ENCODE results near the gene RO60.
A peak's percentile ranks its signal among the peaks of the same experiment; 100 is the strongest.
"Not testable (repeated sequence)": the region's sequence is repeated elsewhere in the genome, so short reads cannot be mapped to it uniquely, and the experiment has no call there.

The RO60 gene

DNA sequence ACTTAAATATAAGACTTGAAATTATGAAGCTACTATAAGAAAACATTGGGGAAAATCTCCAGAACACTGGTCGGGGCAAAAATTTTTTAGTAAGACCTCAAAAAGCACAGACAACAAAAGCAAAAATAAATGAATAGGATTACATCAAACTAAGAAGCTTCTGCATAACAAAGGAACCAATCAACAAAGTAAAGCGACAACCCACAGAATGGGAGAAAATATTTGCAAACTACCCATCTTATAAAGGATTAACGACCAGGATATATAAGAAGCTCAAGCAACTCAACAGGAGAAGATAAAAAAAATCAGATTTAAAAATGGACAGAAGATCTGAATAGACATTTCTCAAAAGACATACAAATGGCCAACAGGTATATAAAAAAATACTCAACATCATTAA, 19.4 kb upstream of the RO60 start:
- TF ChIP-seq, protein P1, sequence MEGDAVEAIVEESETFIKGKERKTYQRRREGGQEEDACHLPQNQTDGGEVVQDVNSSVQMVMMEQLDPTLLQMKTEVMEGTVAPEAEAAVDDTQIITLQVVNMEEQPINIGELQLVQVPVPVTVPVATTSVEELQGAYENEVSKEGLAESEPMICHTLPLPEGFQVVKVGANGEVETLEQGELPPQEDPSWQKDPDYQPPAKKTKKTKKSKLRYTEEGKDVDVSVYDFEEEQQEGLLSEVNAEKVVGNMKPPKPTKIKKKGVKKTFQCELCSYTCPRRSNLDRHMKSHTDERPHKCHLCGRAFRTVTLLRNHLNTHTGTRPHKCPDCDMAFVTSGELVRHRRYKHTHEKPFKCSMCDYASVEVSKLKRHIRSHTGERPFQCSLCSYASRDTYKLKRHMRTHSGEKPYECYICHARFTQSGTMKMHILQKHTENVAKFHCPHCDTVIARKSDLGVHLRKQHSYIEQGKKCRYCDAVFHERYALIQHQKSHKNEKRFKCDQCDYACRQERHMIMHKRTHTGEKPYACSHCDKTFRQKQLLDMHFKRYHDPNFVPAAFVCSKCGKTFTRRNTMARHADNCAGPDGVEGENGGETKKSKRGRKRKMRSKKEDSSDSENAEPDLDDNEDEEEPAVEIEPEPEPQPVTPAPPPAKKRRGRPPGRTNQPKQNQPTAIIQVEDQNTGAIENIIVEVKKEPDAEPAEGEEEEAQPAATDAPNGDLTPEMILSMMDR (IDR thresholded peaks at IDR 0.05; ENCODE audit: low read depth, low read length, missing control alignments): no peak
- DNase-seq (ENCODE audit: extremely low read depth, low read depth): no peak
- H3K4me3 ChIP-seq (replicated peaks; ENCODE audit: low read depth, low read length): no peak overlapping the region

DNA sequence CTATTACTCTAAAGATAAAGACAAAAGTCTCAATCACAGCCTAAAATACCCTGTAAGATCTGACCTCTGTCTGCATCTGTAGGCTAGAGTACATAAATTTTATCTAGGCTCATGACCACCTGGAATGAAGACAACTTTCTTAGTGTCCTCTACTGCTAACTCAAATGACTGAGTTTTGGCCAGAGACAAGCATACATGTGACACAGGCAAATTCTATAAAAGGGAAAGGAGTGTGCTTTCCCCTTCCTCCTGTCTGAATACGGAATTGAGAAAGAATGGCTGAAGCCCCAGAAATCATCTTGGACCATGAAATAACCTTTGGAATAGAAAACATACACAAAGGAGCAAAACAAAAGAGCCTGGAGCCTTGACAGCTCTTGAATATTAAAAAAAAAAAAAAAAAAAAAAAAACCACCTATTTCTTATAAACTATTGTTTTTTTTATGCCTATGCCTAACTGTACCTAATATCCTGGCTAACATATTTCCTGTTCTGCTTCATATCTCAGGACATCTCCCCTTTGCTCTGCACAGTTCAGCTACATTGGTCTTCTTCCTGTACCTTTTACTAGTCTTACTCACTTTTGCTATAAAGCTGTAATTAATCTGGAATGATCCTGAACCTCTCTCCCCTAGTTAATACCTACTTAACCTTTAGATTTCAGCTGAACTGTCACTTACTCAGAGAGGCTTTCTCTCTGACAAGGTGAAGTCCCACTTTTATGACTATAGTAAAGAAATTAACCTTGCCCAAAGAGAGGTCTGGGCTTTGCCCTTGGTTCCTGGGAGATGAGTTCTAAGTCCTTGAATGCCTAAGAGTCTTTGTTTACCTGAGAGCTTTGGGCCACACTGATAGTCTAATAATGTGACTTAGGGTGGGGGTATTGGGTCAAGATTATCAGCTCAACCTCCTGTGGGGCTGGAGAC, 16.4 kb upstream of the RO60 start:
- H3K4me3 ChIP-seq (replicated peaks; ENCODE audit: low read depth, low read length): no peak overlapping the region
- TF ChIP-seq, protein P1 (IDR thresholded peaks at IDR 0.05; ENCODE audit: low read depth, low read length, missing control alignments): no peak
- no peak for DNase-seq (ENCODE audit: extremely low read depth, low read depth)

DNA sequence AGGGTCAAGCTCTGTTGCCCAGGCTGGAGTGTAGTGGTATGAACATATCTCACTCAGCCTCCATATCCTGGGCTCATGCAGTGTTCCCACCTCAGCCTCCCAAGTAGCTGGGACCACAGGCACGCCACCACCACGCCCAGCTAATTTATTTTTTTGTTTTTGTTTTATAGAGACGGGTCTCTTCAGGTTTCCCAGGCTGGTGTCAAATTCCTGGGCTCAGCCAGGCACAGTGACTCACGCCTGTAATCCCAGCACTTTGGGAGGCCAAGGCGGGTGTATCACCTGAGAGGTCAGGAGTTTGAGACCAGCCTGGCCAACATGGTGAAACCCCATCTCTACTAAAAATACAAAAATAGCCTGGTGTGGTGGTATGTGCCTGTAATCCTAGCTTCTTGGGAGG, 10.5 kb upstream of the RO60 start:
- H3K4me3 ChIP-seq (replicated peaks; ENCODE audit: low read depth, low read length); DNase-seq (ENCODE audit: extremely low read depth, low read depth): not testable (repeated sequence)

DNA sequence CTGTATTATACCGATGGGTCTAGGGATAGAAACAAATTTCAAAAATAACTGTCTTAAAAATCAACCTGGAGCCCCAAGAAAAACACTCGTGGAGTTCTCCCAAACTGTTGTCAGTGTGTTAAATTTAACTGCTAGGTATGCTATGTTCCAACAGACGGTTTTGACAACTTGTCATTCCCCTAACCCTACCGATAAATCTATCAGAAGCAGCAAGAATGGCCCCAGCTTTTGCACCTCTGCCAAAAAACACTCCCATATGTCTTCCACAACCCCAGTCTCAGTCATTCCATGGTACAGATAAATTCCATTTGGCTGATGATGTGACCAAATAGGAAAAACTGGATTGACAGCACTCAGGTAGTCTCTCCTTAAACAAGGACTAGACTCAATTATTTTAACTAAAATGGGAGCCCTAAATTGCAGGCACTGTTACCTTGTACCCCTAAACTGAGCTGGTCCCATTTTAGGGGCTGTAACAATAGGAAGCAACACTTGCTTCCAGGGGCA, 5.2 kb upstream of the RO60 start:
- no peak for DNase-seq (ENCODE audit: extremely low read depth, low read depth)
- TF ChIP-seq, protein P1 (IDR thresholded peaks at IDR 0.05; ENCODE audit: low read depth, low read length, missing control alignments): no peak

DNA sequence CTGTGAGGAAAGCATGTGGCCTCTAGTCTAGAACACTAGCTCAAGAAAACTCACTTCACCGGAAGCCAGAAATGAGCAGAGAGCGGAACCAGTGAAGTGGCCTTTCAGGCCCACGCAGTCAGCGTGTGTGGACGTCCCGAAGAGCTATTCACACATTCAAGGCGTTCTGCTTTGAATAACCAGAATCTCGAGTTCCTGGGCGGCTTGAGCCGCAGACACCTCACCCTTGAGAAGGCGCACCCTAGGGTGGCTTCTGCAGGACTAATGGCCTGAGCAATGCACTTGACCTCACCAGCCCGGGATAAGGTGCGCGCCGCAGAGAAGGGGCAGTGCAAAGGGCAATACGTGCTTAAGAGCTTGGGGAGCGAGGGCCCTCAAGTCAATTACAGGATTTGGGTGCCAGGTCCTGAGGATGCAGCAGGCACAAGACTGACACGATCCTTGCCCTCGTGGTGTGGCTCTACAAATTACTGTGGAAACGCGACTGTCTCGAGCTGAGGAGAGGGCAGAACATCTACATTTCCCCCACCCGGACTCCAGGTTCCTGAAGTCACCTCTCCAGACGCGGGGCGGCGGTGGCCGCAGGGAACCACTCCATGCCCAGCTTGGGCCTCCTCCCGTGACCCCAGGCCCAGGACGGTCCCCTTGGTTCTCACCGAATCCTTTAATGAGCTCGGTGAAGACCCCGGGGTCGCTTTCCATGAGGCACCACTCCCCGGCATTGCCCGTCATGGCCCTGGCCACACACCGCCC, 707 bp upstream of the RO60 start:
- TF ChIP-seq, protein P1 (IDR thresholded peaks at IDR 0.05; ENCODE audit: low read depth, low read length, missing control alignments): no peak

More for the DNA sequence above, 5.2 kb upstream of the RO60 start:
- no peak overlapping the region for H3K4me3 ChIP-seq (replicated peaks; ENCODE audit: low read depth, low read length)

DNA sequence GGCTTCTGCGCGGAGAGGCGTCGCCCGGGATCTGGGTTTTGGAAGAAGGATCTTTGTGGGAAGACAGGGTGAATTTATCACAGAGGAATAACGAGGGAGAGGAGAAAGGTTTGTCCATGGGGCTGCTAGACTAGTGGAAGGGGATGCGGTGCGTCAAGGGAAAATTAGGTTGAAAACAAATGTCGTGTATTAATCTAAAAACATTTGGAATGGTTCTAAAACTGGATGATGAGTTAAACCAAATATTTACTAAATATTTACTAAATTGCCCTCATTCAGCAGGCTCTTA, 647 bp downstream of the RO60 start:
- no peak for DNase-seq (ENCODE audit: extremely low read depth, low read depth)
- peak overlapping the region; percentile 95 for H3K4me3 ChIP-seq (replicated peaks; ENCODE audit: low read depth, low read length)
- TF ChIP-seq, protein P1 (IDR thresholded peaks at IDR 0.05; ENCODE audit: low read depth, low read length, missing control alignments): no peak

More for the DNA sequence above, 707 bp upstream of the RO60 start:
- peak overlapping the region; percentile 95 for H3K4me3 ChIP-seq (replicated peaks; ENCODE audit: low read depth, low read length)
- no peak for DNase-seq (ENCODE audit: extremely low read depth, low read depth)

DNA sequence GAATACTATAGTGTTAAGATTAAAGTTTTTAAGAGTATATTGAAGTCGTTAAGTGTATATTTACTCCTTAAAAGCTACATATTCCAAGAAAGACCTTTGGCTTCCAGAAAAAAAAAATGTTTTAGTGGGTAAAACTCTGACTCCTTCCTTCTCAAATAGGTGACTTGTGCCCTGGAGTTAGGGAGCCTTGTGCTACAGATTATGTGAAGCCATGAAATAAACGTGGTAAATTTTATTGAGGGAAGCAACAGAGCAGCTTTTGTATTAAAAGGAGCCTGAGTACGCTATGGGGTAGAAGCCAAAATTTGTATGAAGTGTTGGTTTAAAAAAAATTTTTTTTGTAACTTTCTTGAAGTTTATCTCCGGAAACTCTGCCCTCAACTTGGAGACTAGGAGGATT, 994 bp downstream of the RO60 start:
- TF ChIP-seq, protein P1 (IDR thresholded peaks at IDR 0.05; ENCODE audit: low read depth, low read length, missing control alignments): no peak
- DNase-seq (ENCODE audit: extremely low read depth, low read depth): no peak
- H3K4me3 ChIP-seq (replicated peaks; ENCODE audit: low read depth, low read length): peak overlapping the region; percentile 95

Measured in HFF-Myc (cell line).